GM12878 (cell line): ENCODE results near the gene NRN1L. TPM values are rescaled to one million over a fixed set of nuclear protein-coding genes. Genes with fewer than 3 reads are reported as not detected.

Experiments
- ATAC-seq: fragments of 200-7000 bp; cut with Tn5 transposase; 3 replicates; pipeline ENCODE4 v1.9.1; 2020; ENCODE audit warnings: mild to moderate bottlenecking, moderate library complexity
- BruUV-seq: library from RNA; stranded (reverse); fragments of 400-500 nt; replicated peaks from 2 replicates; lab custom pipeline; 2021; lab: Mats Ljungman, UMichigan
- CTCF ChIA-PET: fragments of 300-600 bp; sonication (Branson Sonifier 250); formaldehyde crosslinking; extraction: SDS; loops from one replicate; lab custom pipeline; 2021; ENCODE audit warnings: inconsistent platforms; lab: Yijun Ruan, JAX
- POLR2A ChIA-PET: fragments of 350-600 bp; formaldehyde crosslinking; extraction: SDS; loops from one replicate; lab custom pipeline; 2021; ENCODE audit warnings: inconsistent platforms; lab: Charles Lee
- RAD21 ChIA-PET: fragments of 300-600 bp; sonication (Branson Sonifier 250); formaldehyde crosslinking; loops from one replicate; lab custom pipeline; 2023; ENCODE audit warnings: antibody characterized with exemption; ENCODE audit not compliant: unreplicated experiment; lab: Charles Lee
- SMC1A ChIA-PET: fragments of 300-600 bp; sonication (Branson Sonifier 250); formaldehyde crosslinking; loops from one replicate; lab custom pipeline; 2023; ENCODE audit not compliant: unreplicated experiment, uncharacterized antibody; lab: Charles Lee
- DNase-seq: peaks from one replicate; pipeline ENCODE4 v3.0.0-alpha.2; 2011; ENCODE audit warnings: low read depth, low spot score
- FAIRE-seq: peaks from 3 replicates; lab custom pipeline; 2011; peaks lifted over from hg19 to GRCh38; lab: Jason Lieb, UNC
- H2AFZ ChIP-seq: 2 replicates; pipeline ENCODE4 v1.6.0; 2011; ENCODE audit warnings: low read depth, low read length, control low read depth; ENCODE audit not compliant: control insufficient read depth
- H3K27ac ChIP-seq: 2 replicates; pipeline ENCODE4 v1.5.1; 2011; ENCODE audit warnings: control low read depth; ENCODE audit not compliant: control insufficient read depth, insufficient read depth
- H3K27me3 ChIP-seq, 2 experiments: replicated peaks in 1 of 2; 2 replicates each; pipeline versions ENCODE4 v1.6.0 to v1.6.1; 2011; ENCODE audit warnings: low read length in 1 of 2; ENCODE audit not compliant: control insufficient read depth in 2 of 2, insufficient read depth in 2 of 2
- H3K36me3 ChIP-seq, 2 experiments: 2 replicates each; pipeline ENCODE4 v1.5.1; 2011; ENCODE audit warnings: low read length in 1 of 2; ENCODE audit not compliant: control insufficient read depth in 2 of 2, insufficient read depth in 2 of 2
- H3K4me1 ChIP-seq: 2 replicates; pipeline ENCODE4 v1.6.1; 2011; ENCODE audit warnings: mild to moderate bottlenecking, low read length, moderate library complexity, mixed read lengths; ENCODE audit not compliant: control insufficient read depth, insufficient read depth
- H3K4me2 ChIP-seq: 2 replicates; pipeline ENCODE4 v1.6.0; 2011; ENCODE audit warnings: control low read depth; ENCODE audit not compliant: control insufficient read depth, insufficient read depth
- H3K4me3 ChIP-seq: fragments of 200-600 bp; sonication (generic); 2 replicates; pipeline ENCODE4 v1.5.1; 2016
- H3K79me2 ChIP-seq: 2 replicates; pipeline ENCODE4 v1.6.0; 2011; ENCODE audit warnings: low read length; ENCODE audit not compliant: control insufficient read depth, insufficient read depth
- H3K9ac ChIP-seq: 2 replicates; pipeline ENCODE4 v1.8.0; 2011; ENCODE audit warnings: low read length, control low read depth, mixed read lengths; ENCODE audit not compliant: control insufficient read depth, insufficient read depth
- H3K9me3 ChIP-seq: replicated peaks from 3 replicates; pipeline ENCODE4 v1.5.1; 2011; ENCODE audit warnings: mild to moderate bottlenecking, low read length; ENCODE audit not compliant: control insufficient read depth, insufficient read depth
- H4K20me1 ChIP-seq: 2 replicates; pipeline ENCODE4 v1.6.0; 2011; ENCODE audit not compliant: control insufficient read depth, insufficient read depth
- MXI1 ChIP-seq: fragments of 150-350 bp; IDR thresholded peaks from 2 replicates; pipeline ENCODE4 v1.6.1; 2011; ENCODE audit warnings: low read depth, mild to moderate bottlenecking, inconsistent platforms, low read length, improper control_type of control experiment
- POLR2AphosphoS5 ChIP-seq: IDR thresholded peaks from 2 replicates; pipeline ENCODE4 v1.6.1; 2011; ENCODE audit warnings: mild to moderate bottlenecking, low read length, inconsistent platforms
- SP1 ChIP-seq: IDR thresholded peaks from one replicate; pipeline ENCODE4 v1.6.1; 2011; ENCODE audit warnings: low read depth, low read length
- WGBS: methylation state at CpG from one replicate; pipeline ENCODE4 v1.1.6; 2016; ENCODE audit warnings: low lambda C conversion rate; ENCODE audit not compliant: insufficient replicate concordance, insufficient coverage; ENCODE audit errors: missing lambda C conversion rate; 5-methylcytosine and 5-hydroxymethylcytosine counted together
- in situ Hi-C: fragments of 300-500 bp; cut with MboI; formaldehyde crosslinking; loops from 9 replicates; pipeline ENCODE4 v1.14.3; 2018; ENCODE audit warnings: mixed read lengths
- intact Hi-C: fragments of 100-400 bp; cut with micrococcal nuclease; formaldehyde crosslinking; loops from one replicate; pipeline ENCODE4 v1.14.2; 2022; ENCODE audit not compliant: unreplicated experiment
- polyA plus RNA-seq, 11 experiments: library from polyadenylated mRNA; depleted of rRNA in 4 of 11; unstranded in 6 of 11; stranded (reverse) in 5 of 11; fragments of >200 nt; fragmentation: Nextera tagmentation in 4 of 11; fragmentation: Illumina TruSeq in 1 of 11; extraction: Ambion mirVana in 4 of 11; extraction: Trizol in 1 of 11; gene quantifications; 1 replicate in 1 of 11; 2 replicates in 10 of 11; pipeline versions ENCODE4 v1.2.1 to v1.2.3, GENCODE V29; 2011 to 2016; ENCODE audit warnings: inconsistent platforms in 2 of 11, missing spikeins in 2 of 11, low read depth in 1 of 11
- total RNA-seq, 4 experiments: library from RNA; depleted of rRNA in 3 of 4; stranded (reverse); fragments of >200 nt in 3 of 4; fragmentation: Illumina TruSeq in 1 of 4; extraction: Trizol in 1 of 4; gene quantifications; 2 replicates each; pipeline versions ENCODE4 v1.2.1 to v1.2.3, GENCODE V29; 2013 to 2021
- TF ChIP-seq, protein P1 (sequence below): IDR thresholded peaks from 2 replicates; pipeline ENCODE4 v1.6.1; 2012; ENCODE audit warnings: improper control_type of control experiment, low read depth, low read length; ENCODE audit not compliant: insufficient replicate concordance

Gene NRN1L
- total and polyA plus RNA-seq, 10 of the 15 experiments (the other 5 are each of a cell fraction or from before 2014, with no cell fraction given): 0.11 to 0.99 (median 0.28) TPM; not detected in 3

DNA sequence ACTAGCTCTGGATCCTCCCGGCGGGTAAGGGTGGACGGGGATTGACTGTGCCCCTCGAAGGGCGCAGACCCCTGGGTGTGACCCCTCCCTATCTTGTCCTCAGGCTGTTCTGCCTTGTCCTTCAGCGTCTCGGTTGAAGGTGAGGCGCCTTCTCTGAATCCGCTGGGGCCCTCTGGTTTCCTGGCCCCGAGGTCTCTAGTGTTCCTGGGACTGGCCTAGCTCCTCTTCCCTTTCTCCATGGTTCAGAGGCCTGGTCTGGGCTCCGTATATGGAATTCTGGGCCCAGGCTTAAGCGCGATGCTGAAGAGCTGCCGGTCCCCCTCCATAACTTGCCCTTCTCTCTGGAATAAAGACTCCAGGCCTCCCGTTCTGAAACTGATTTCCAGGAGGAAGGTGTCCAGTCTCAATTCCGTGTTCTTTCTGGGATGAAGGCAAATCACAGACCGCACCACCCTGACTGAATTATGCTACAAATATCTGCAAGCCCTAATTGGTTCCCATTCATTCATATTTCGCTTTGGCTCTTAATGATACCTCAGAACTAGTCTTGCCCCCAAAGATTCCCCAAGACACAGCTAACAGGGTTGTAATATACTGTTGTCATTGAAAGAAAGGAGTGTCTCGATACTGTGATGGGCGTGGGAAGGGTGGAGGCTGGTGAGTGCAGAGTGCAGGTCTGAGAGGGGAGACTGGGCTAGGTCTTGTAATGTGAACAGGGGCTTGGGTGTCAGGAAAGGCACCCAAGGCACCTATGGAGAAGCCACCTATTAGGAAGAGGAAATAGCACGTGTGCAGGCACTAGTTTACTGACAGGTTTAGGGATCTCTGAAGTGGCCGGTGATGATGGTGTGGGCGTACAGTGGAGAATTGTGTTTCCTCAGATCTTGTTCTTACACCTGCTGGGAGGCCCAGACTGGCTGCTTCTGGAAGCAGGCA, 11.0 kb upstream of the NRN1L start:
- Histone ChIP-seq H3K9ac (peak overlapping the region; percentile 96), H3K79me2 (peaks cover 28% of the 10 kb centered on the region), H2AFZ (peak overlapping the region; percentile 83), H4K20me1 (peaks cover 4% of the 10 kb centered on the region), H3K4me2 (peak overlapping the region; percentile 94)
- in situ Hi-C loops: no loop called here
- POLR2A ChIA-PET: interaction anchor here (0.5 to 1.2 kb wide), 6 partner anchors 15 to 149 kb away, joined by 3 to 4 read pairs (median 3); partner anchors contain the start of genes DDX28, DUS2 and NUTF2
- SMC1A ChIA-PET: interaction anchor here (0.9 to 1.2 kb wide), 6 partner anchors 18 to 57 kb away, joined by 3 to 5 read pairs (median 4); partner anchors contain the start of gene NUTF2
- 6% methylated on average over 23 of the region's 23 CpGs for WGBS
- TF ChIP-seq POLR2AphosphoS5 (no peak), SP1 (no peak), MXI1 (no peak; the same call in 1 of the 2 replicates)
- TF ChIP-seq, protein P1, sequence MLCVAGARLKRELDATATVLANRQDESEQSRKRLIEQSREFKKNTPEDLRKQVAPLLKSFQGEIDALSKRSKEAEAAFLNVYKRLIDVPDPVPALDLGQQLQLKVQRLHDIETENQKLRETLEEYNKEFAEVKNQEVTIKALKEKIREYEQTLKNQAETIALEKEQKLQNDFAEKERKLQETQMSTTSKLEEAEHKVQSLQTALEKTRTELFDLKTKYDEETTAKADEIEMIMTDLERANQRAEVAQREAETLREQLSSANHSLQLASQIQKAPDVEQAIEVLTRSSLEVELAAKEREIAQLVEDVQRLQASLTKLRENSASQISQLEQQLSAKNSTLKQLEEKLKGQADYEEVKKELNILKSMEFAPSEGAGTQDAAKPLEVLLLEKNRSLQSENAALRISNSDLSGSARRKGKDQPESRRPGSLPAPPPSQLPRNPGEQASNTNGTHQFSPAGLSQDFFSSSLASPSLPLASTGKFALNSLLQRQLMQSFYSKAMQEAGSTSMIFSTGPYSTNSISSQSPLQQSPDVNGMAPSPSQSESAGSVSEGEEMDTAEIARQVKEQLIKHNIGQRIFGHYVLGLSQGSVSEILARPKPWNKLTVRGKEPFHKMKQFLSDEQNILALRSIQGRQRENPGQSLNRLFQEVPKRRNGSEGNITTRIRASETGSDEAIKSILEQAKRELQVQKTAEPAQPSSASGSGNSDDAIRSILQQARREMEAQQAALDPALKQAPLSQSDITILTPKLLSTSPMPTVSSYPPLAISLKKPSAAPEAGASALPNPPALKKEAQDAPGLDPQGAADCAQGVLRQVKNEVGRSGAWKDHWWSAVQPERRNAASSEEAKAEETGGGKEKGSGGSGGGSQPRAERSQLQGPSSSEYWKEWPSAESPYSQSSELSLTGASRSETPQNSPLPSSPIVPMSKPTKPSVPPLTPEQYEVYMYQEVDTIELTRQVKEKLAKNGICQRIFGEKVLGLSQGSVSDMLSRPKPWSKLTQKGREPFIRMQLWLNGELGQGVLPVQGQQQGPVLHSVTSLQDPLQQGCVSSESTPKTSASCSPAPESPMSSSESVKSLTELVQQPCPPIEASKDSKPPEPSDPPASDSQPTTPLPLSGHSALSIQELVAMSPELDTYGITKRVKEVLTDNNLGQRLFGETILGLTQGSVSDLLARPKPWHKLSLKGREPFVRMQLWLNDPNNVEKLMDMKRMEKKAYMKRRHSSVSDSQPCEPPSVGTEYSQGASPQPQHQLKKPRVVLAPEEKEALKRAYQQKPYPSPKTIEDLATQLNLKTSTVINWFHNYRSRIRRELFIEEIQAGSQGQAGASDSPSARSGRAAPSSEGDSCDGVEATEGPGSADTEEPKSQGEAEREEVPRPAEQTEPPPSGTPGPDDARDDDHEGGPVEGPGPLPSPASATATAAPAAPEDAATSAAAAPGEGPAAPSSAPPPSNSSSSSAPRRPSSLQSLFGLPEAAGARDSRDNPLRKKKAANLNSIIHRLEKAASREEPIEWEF: no peak
- TF ChIP-seq, all 136 proteins: peak for 0
- ChIA-PET RAD21 (interaction anchor here (0.6 to 1.6 kb wide), 5 partner anchors 17 to 202 kb away, joined by 3 to 4 read pairs (median 3); partner anchors contain the start of gene PSKH1), CTCF (interaction anchor here (0.6 to 4.1 kb wide), 5 partner anchors 12 to 117 kb away, joined by 3 to 39 read pairs (median 5); partner anchors contain the start of gene NRN1L)
- Histone ChIP-seq H3K36me3 (peaks cover 20 to 25% of the 10 kb centered on the region in 2 experiments; a peak in 3 of 4 replicates), H3K27ac (peak overlapping the region; percentile 78), H3K4me3 (peak overlapping the region; percentile 92), H3K4me1 (peaks cover 10% of the 10 kb centered on the region), H3K9me3 (no peaks in the 10 kb centered on the region), H3K27me3 (no peaks in the 10 kb centered on the region)
- TSS peak; percentile 61 for BruUV-seq
- peak; percentile 5; the same call in 2 of the 3 replicates for ATAC-seq
- no peak for DNase-seq
- intact Hi-C loops: loop anchor here (1.0 kb wide), 1 partner anchor 27 kb away; the partner anchor contains the start of gene NUTF2
- FAIRE-seq: no peak
